Stimulated activated CD8-positive, alpha-beta memory T cell treated with anti-CD3 and anti-CD28 coated beads, Interleukin-15, amount 100 ng/mL, for 4 hours (primary cell): ENCODE data around the gene PDE2A.

ENCODE experiments used
- DNase-seq, 2 donors: peaks; one replicate each; pipeline ENCODE4 v3.0.0-alpha.2; 2020; ENCODE audit warnings: low read depth in 2 of 2

Gene PDE2A

GRCh38 chr11:72589802-72590761 lies 84.1 kb downstream of the PDE2A start:
- no peak for DNase-seq

DNA sequence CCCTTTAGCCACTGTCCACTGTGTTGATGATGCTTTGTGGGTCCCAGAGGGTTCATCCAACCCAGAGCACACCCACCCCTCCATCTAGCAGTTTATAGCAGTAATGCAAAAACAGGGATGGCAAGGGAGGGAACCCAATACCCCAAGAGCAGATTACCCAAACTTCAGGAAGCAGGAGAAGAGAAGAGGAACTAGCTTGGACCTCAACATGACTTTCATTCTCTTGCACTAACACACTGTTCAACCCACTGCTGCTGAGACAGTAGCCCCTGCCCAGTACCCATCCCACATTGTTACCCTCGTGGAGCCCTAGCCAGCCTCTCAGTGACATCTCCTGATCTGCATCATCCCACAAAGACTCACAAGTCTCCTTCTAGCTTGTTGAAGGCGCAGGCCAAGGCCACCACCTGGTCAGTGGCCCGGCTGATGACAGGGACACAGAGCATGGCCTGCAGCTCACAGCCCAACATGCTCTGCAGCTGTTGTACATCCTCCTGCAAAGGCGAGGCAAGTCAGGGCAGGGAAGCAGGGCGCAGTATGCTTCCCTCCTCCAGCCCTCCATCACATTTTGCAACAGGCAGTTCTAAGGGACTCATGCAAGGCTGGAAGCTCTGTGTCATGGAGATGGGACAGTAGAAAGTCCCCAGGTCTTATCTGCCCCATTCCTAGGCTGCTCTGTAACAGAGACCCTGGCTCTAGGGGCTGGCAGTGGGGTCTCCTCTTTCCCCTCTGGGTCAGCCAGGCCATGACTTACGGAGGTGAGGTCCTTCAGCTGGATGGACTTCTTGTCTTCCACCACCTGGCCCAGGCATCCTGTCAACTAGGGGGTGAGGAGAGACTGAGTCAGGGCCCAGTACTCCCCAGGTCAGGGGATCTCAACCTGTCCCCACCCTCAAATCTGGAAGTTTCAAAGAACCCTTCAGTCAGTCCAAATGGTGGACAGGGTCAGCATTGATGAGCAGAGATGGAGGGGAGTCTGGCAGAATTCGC lies 85.5 kb downstream of the PDE2A start:
- no peak for DNase-seq

- no peak for DNase-seq
Observed at GRCh38 chr11:72587696-72588095, 86.5 kb downstream of the PDE2A start.

DNA sequence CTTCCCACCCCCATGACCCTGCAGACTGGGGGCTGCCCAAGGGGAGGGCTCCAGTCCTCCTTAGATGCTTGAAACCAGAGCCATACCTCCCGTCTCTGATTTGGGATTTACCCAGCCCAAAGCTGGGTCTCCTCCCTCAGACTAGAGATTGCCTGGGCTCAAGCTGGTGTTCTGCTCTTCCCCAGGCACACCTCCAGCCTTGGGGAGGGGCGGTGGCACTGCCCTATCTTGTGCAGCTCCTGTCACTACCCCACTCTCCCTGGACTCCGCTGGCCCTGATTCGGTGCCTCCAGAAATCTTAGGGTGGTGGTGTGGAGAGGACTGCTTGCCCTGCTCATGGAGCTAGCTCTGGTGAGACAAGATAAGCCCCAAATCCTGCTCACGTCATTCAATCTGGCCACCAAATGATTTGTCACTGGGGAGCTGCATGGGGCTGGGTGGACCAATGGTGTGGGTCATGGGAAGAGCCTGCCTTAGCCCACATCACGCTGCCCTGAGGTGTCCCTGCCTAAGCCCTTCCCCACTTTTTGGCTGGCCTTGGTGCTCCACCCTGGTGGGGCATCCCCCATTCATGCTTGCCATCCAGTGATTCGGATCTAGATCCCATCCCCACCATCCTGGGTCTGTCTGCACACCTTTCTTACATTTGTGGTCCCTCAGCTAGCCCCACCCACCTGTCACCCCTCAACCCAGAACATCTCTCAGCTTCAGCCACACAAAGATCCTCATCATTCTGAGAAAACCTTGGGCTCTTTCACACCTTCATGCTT lies 87.7 kb downstream of the PDE2A start:
- no peak for DNase-seq

GRCh38 chr11:72585762-72586311 lies 88.4 kb downstream of the PDE2A start:
- DNase-seq, result peak; percentile 25 to 29

- no peak for DNase-seq
Observed at GRCh38 chr11:72584939-72585597, 89.2 kb downstream of the PDE2A start.

- DNase-seq, result peak; percentile 27 to 38
Observed at GRCh38 chr11:72584293-72584938, 89.8 kb downstream of the PDE2A start.

DNA sequence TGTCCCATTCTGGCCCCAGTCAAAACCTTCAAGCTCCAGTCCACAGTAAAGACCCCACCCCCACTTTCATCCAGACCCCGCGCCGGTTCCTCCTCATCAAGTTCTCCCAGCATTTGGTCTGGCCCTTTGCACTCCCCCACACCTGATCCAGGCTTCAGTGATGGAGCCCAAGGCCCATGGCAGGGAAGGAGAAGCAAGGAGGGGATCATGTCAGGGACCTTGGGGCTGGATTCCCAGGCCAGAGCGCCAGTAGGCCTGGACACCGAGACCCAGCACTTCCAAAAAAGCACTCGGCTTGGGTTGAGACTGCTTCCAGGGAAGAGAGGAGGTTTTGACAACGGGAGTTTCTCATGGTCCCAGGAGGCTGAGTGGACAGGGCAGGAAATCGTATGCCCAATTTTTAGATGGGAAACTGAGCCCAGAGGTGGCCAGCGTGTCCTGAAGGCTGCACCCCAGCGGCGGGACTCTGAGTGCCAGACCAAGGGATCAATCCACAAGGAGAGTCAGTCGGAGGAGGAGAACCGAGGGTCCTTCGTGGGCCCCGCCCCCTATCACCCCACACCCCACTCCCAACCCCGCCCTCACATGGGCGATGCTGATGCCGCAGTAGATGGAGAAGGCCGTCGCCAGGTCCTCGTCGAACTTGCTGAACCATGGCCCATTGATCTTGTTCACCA lies 90.5 kb downstream of the PDE2A start:
- DNase-seq, result no peak

DNA sequence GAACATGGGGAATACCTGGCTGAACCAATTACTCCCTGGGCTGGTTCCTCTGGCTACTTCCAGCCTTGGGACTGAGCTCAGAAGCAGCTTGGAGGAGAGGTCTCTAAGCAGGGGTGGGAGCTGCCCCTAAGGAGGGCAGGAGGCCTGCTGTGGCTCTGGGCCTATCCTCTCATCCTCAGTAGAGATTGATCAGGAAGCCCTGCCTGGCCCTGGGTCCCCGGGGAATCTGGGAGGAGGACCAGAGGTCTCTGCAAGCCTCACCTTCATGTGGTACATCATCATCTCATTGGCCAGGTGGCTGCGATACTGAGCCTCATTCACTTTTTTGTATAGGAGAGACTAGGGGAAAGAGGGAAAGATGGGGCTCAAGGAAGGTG lies 91.1 kb downstream of the PDE2A start:
- DNase-seq, result no peak

GRCh38 chr11:72582206-72583176 lies 91.7 kb downstream of the PDE2A start:
- no peak for DNase-seq

- DNase-seq, result no peak
Observed at GRCh38 chr11:72581067-72581466, 93.2 kb downstream of the PDE2A start.

DNA sequence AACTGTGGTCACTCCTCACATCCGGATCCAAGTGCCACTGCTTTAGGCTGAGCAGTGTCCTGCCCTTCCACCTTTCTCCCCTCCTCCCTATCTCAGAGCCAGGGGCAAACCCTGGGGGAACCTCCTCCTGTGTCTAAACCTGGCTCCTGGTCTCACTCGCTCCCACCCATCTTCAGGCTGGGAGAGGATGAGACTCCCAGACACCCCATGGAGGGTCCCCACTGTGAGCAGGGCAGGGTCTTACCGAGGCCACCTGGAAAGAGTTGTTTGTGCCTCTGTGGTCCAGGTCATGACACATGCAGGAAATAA lies 93.6 kb downstream of the PDE2A start:
- no peak for DNase-seq

DNA sequence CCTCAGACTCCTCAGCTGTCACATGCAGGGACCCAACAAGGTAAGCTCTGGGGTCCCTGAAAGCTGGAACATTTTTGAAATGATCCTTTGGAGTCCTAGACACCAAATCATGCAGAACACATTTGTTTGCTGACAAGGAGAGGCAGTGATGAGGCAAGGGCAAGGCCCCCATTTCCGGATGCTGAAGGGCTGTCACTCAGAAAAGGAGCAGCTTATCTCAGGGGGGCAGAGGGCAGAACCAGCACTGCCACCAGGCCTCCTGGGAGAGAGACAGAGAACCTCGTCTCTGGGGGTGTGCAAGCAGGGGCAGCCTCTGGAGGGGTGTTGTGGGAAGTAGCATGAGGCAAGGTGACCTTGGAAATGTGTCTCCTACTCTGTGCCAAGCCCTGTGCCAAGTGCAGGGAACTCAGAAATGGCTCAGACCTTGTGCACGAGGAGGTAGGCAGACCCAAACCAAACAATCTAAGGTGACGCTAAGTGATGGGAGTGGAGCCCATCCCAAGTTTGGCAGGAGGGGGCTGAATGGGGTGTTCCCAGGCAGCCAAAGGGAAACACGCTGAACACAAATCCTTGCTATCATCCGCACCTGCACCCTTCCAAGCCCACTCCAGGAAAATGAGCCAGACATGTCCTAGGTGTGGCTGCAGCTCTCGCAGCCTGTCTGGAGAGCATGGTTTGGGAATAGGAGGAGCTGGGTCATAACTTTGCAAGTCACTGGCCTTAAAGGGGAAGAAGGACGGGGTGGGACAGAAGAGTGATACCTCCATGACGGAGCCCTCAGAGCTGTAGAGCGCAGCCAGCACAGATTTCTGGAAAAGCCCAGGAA lies 94.2 kb downstream of the PDE2A start:
- no peak for DNase-seq

DNA sequence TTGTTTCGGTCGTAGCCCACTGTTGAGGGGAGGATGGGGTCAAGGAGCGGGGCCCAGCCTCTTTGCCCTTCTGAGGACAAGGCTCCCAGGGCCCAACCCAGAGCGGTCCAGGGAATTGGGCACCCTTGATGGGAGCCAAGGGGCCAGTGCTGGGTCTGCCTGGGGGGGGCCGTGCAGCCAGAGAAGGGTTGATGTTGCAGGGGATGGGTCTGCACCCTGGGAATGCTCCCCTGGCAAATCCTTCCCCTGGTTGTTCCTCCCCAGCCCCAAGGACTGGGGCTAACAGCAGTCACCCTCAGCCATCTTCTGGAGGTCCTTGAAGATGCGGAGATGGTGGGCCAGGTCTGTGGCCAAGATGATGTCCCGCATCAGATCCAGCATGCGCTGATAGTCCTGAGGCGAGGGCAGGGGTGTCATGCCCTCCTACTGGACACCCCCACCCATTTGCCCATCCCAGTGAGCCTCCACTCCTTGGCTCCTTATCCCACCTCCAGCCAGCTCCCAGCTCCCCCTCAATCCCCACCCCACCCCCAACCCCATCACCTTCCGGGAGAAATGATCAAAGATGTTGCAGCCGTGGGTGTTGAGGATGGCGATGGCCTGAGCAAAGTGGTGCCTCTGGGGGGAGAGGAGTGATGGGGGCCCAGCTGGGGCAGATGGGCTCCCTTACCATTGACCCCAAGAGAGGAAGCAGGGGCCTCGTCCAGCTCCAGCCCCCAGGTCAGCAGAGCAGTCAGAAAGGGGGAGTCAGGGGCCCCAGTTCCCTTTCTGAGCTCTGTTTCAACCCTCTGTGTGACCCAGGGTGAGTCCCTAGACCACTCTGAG lies 95.0 kb downstream of the PDE2A start:
- no peak for DNase-seq

DNA sequence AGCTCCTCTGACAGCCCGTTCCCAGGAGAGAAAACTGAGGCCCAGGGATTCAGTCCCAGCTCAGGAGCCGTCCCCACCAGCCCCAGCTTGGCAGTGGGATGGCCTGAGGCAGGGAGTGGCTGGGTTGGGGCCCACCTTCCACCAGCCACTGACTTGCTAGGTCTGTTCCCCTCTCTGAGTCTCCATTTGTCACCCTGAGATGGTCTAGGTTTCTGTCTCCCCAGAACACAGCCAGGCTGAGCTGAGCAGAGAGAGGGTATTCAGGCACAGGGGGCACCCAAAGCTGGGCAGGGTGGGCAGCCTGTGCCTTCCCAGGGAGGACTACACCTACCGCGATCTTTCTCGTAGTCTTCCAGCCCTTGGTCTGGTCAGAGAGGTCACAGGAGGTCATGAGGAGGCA lies 95.7 kb downstream of the PDE2A start:
- no peak for DNase-seq

- no peak for DNase-seq
Observed at GRCh38 chr11:72578051-72578450, 96.2 kb downstream of the PDE2A start.

DNA sequence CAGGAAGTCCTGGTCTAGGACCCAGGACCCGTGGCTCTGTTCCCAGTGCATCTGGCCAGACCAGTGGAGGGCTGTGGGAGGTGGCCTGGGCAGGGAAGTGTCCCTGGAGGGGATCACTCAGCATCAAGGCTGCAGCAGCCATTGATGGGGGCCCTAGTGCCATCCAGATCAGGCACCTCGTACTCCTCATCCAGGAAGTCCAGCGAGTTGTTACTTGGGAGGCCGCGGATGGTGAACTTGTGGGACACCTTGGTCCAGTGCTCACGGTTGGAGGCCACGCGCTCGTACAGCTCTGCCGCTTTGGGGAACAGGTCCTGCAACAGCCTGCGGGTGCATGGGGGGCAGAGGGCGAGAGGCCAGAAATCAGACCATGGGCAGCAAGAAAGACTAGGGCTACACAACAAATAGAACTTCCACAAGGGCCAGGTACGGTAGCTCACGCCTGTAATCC lies 96.9 kb downstream of the PDE2A start:
- no peak for DNase-seq
